H9 (cell line): ENCODE data around the gene NOL9. TPM values are rescaled to one million over a fixed set of nuclear protein-coding genes. Genes with fewer than 3 reads are reported as not detected.
A peak's percentile ranks its signal among the peaks of the same experiment; 100 is the strongest.

ENCODE experiments used
- DNase-seq: peaks from one replicate; pipeline ENCODE4 v3.0.0-alpha.2; 2017
- H2AFZ ChIP-seq: one replicate; pipeline ENCODE4 v1.6.1; 2013; ENCODE audit warnings: mild to moderate bottlenecking, low read length, control low read depth, moderate library complexity
- H2AK5ac ChIP-seq: 2 replicates; pipeline ENCODE4 v1.6.1; 2013; ENCODE audit warnings: low read length, control low read depth, mixed read lengths; ENCODE audit not compliant: insufficient read length
- H2BK120ac ChIP-seq: one replicate; pipeline ENCODE4 v1.6.1; 2013; ENCODE audit warnings: low read depth, mild to moderate bottlenecking, low read length, control low read depth, inconsistent platforms; ENCODE audit not compliant: poor library complexity, severe bottlenecking
- H2BK12ac ChIP-seq: 2 replicates; pipeline ENCODE4 v1.6.1; 2013; ENCODE audit warnings: low read length, control low read depth, mixed read lengths, low read depth; ENCODE audit not compliant: insufficient read length
- H2BK15ac ChIP-seq: 2 replicates; pipeline ENCODE4 v1.6.1; 2013; ENCODE audit warnings: low read depth, low read length, control low read depth
- H2BK20ac ChIP-seq: one replicate; pipeline ENCODE4 v1.6.1; 2013; ENCODE audit warnings: low read depth, mild to moderate bottlenecking, low read length, control low read depth, inconsistent platforms; ENCODE audit not compliant: poor library complexity, severe bottlenecking
- H2BK5ac ChIP-seq: 2 replicates; pipeline ENCODE4 v1.6.1; 2013; ENCODE audit warnings: low read length, control low read depth, mixed read lengths; ENCODE audit not compliant: insufficient read length
- H3K14ac ChIP-seq: 2 replicates; pipeline ENCODE4 v1.6.1; 2013; ENCODE audit warnings: low read length, control low read depth; ENCODE audit not compliant: insufficient read depth
- H3K18ac ChIP-seq: 2 replicates; pipeline ENCODE4 v1.6.1; 2013; ENCODE audit warnings: low read depth, mild to moderate bottlenecking, mixed read lengths, low read length, control low read depth; ENCODE audit not compliant: insufficient read length
- H3K23ac ChIP-seq: 2 replicates; pipeline ENCODE4 v1.6.1; 2013; ENCODE audit warnings: low read length, control low read depth, mixed read lengths, low read depth; ENCODE audit not compliant: insufficient read length
- H3K23me2 ChIP-seq: 2 replicates; pipeline ENCODE4 v1.6.1; 2013; ENCODE audit warnings: low read depth, mild to moderate bottlenecking, mixed read lengths, low read length, control low read depth; ENCODE audit not compliant: insufficient read length, poor library complexity, severe bottlenecking
- H3K27ac ChIP-seq: 2 replicates; pipeline ENCODE4 v1.5.1; 2013; ENCODE audit warnings: low read length, control low read depth, mixed read lengths, low read depth; ENCODE audit not compliant: insufficient read length
- H3K27me3 ChIP-seq: 2 replicates; pipeline ENCODE4 v1.6.1; 2013; ENCODE audit warnings: low read length, control low read depth, inconsistent platforms; ENCODE audit not compliant: insufficient read depth
- H3K4ac ChIP-seq: 2 replicates; pipeline ENCODE4 v1.6.1; 2013; ENCODE audit warnings: low read depth, mild to moderate bottlenecking, control low read depth, inconsistent platforms, low read length, moderate library complexity
- H3K4me1 ChIP-seq: 2 replicates; pipeline ENCODE4 v1.6.1; 2013; ENCODE audit warnings: low read length, control low read depth, inconsistent platforms; ENCODE audit not compliant: insufficient read depth
- H3K4me2 ChIP-seq: 2 replicates; pipeline ENCODE4 v1.6.1; 2013; ENCODE audit warnings: low read length, control low read depth, mixed read lengths; ENCODE audit not compliant: insufficient read length, insufficient read depth
- H3K56ac ChIP-seq: 2 replicates; pipeline ENCODE4 v1.6.1; 2013; ENCODE audit warnings: low read depth, mild to moderate bottlenecking, mixed read lengths, low read length, control low read depth; ENCODE audit not compliant: insufficient read length
- H3K79me1 ChIP-seq: 2 replicates; pipeline ENCODE4 v1.6.1; 2013; ENCODE audit warnings: low read depth, mild to moderate bottlenecking, moderate library complexity, low read length, control low read depth, inconsistent platforms; ENCODE audit not compliant: insufficient read depth, poor library complexity, severe bottlenecking
- H3K79me2 ChIP-seq: 2 replicates; pipeline ENCODE4 v1.6.1; 2013; ENCODE audit warnings: low read length, control low read depth, inconsistent platforms; ENCODE audit not compliant: insufficient read depth
- H3K9ac ChIP-seq: 2 replicates; pipeline ENCODE4 v1.6.1; 2013; ENCODE audit warnings: low read length, control low read depth, mixed read lengths; ENCODE audit not compliant: insufficient read length; ENCODE audit errors: extremely low read depth
- H3K9me3 ChIP-seq: one replicate; pipeline ENCODE4 v1.6.1; 2013; ENCODE audit warnings: low read depth, low read length, inconsistent platforms; ENCODE audit not compliant: control insufficient read depth
- H3T11ph ChIP-seq: one replicate; pipeline ENCODE4 v1.6.1; 2013; ENCODE audit warnings: mild to moderate bottlenecking, low read length, control low read depth, inconsistent platforms
- H4K20me1 ChIP-seq: one replicate; pipeline ENCODE4 v1.6.1; 2013; ENCODE audit not compliant: control insufficient read depth, insufficient read length, insufficient read depth
- H4K5ac ChIP-seq: 2 replicates; pipeline ENCODE4 v1.6.1; 2013; ENCODE audit warnings: low read depth, mild to moderate bottlenecking, mixed read lengths, low read length, control low read depth; ENCODE audit not compliant: insufficient read length
- H4K8ac ChIP-seq: replicated peaks from 2 replicates; pipeline ENCODE4 v1.6.1; 2013; ENCODE audit warnings: low read length, control low read depth, mixed read lengths, low read depth; ENCODE audit not compliant: insufficient read length
- H4K91ac ChIP-seq: 2 replicates; pipeline ENCODE4 v1.6.1; 2013; ENCODE audit warnings: low read depth, mild to moderate bottlenecking, moderate library complexity, mixed read lengths, low read length, control low read depth; ENCODE audit not compliant: insufficient read length
- H3K27ac Mint-ChIP-seq, 3 experiments: 2 replicates in 2 of 3; 3 replicates in 1 of 3; pipeline ENCODE4 v1.8.0; 2020 to 2021; ENCODE audit warnings: mixed read lengths in 3 of 3, mild to moderate bottlenecking in 1 of 3, moderate library complexity in 1 of 3
- H3K27me3 Mint-ChIP-seq: 2 replicates; pipeline ENCODE4 v1.8.0; 2021; ENCODE audit warnings: low read depth, mild to moderate bottlenecking, moderate library complexity, mixed read lengths
- H3K36me3 Mint-ChIP-seq, 3 experiments: 2 replicates in 2 of 3; 3 replicates in 1 of 3; pipeline ENCODE4 v1.8.0; 2020 to 2021; ENCODE audit warnings: low read depth in 3 of 3, mixed read lengths in 3 of 3; ENCODE audit not compliant: insufficient read depth in 1 of 3
- H3K4me1 Mint-ChIP-seq, 2 experiments: 2 replicates each; pipeline ENCODE4 v1.8.0; 2020; ENCODE audit warnings: mixed read lengths in 2 of 2
- H3K4me3 Mint-ChIP-seq, 2 experiments: 2 replicates in 1 of 2; 3 replicates in 1 of 2; pipeline ENCODE4 v1.8.0; 2020 to 2021; ENCODE audit warnings: mild to moderate bottlenecking in 2 of 2, mixed read lengths in 2 of 2, moderate library complexity in 1 of 2
- H3K9me3 Mint-ChIP-seq, 2 experiments: 2 replicates in 1 of 2; 3 replicates in 1 of 2; pipeline ENCODE4 v1.8.0; 2020; ENCODE audit warnings: mild to moderate bottlenecking in 2 of 2, mixed read lengths in 2 of 2, moderate library complexity in 1 of 2
- WGBS: extraction: QIAGEN DNeasy Blood & Tissue Kit; methylation state at CpG from one replicate; pipeline ENCODE4 v1.1.7; 2013; ENCODE audit warnings: missing lambda C conversion rate, low lambda C conversion rate, mixed read lengths; ENCODE audit not compliant: insufficient read length; ENCODE audit errors: extremely low coverage; 5-methylcytosine and 5-hydroxymethylcytosine counted together
- total RNA-seq: library from RNA; stranded (reverse); gene quantifications from 2 replicates; pipeline ENCODE4 v1.2.1, GENCODE V29; 2021
- TF ChIP-seq, protein P1 (sequence below): fragments of 200-600 bp; sonication (generic); conservative IDR thresholded peaks from 3 replicates; pipeline ENCODE4 v1.8.0; 2021; ENCODE audit warnings: antibody characterized with exemption, mild to moderate bottlenecking

NOL9 gene
- total RNA-seq, 1 experiment from 2014 or later = 50.4 TPM

DNA sequence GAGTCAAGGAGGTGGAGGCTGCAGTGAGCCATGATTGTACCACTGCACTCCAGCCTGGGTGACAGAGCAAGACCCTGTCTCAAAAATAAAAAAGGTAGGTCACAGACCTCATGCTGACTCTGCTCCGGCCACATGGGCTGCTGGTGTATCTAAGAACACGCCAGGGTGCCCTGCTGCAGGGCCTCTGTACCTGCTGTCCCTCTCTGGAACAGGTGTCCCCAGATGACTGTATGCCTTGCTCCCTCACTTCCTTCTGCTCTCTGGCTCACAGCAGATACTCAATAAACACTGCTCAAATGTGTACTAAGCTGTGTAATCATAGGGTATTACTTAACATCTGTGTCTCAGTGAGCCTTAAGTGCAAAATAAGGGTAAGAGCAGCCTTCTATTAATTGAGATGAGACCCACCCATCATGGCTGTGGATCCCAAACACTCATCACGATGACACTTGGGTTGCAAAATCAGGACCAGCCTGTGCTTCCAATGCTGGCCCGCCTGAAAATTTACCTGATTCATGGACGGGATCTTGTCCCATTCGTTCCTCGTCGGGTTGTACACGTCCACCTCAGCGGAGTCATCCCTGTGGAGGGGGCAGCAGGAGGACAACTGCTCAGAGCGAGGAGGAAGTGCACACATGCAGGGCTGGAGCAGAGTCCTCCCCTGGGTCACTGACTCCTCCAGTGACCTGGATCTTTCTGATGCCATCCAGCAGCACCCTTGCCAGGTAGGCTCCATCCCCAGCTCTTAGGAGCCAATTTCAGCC is 40.8 kb upstream of the NOL9 start:
- H2BK5ac ChIP-seq = no peak overlapping the region
- no peak overlapping the region for H3K56ac ChIP-seq
- no peak overlapping the region for H3K27ac ChIP-seq
- H4K8ac ChIP-seq = no peak overlapping the region
- H3K23ac ChIP-seq = no peak overlapping the region
- no peak overlapping the region for H3K18ac ChIP-seq
- H3K4ac ChIP-seq = no peak overlapping the region
- H3K79me1 ChIP-seq = no peaks in the 10 kb centered on the region
- peaks cover 20 to 76% (median 57%) of the 10 kb centered on the region in 3 experiments; a peak in 6 of 7 replicates for H3K36me3 Mint-ChIP-seq
- no peak overlapping the region for H2BK15ac ChIP-seq
- no peak overlapping the region for H3T11ph ChIP-seq
- no peak overlapping the region for H4K5ac ChIP-seq
- WGBS = no CpG with 5 or more reads among the region's 11 CpGs
- H3K4me1 ChIP-seq = no peaks in the 10 kb centered on the region
- no peak overlapping the region for H3K4me2 ChIP-seq
- no peaks in the 10 kb centered on the region for H3K9me3 Mint-ChIP-seq
- no peak overlapping the region; a peak in 1 of 5 replicates for H3K4me3 Mint-ChIP-seq
- no peak overlapping the region for H2BK12ac ChIP-seq
- no peaks in the 10 kb centered on the region for H4K20me1 ChIP-seq
- no peaks in the 10 kb centered on the region for H3K27me3 ChIP-seq
- H4K91ac ChIP-seq = no peak overlapping the region
- no peak overlapping the region for H3K14ac ChIP-seq
- H2BK120ac ChIP-seq = no peak overlapping the region
- H3K9ac ChIP-seq = no peak overlapping the region
- no peak for DNase-seq
- H3K79me2 ChIP-seq = peaks cover 2% of the 10 kb centered on the region; the same call in 1 of the 2 replicates
- H2AFZ ChIP-seq = no peak overlapping the region
- H3K27me3 Mint-ChIP-seq = no peaks in the 10 kb centered on the region
- H3K9me3 ChIP-seq = no peaks in the 10 kb centered on the region
- peak overlapping the region in 1 of 3 experiments; percentile 57; a peak in 1 of 7 replicates for H3K27ac Mint-ChIP-seq
- H3K4me1 Mint-ChIP-seq = peaks cover 8% of the 10 kb centered on the region in 2 experiments
- TF ChIP-seq, protein P1, sequence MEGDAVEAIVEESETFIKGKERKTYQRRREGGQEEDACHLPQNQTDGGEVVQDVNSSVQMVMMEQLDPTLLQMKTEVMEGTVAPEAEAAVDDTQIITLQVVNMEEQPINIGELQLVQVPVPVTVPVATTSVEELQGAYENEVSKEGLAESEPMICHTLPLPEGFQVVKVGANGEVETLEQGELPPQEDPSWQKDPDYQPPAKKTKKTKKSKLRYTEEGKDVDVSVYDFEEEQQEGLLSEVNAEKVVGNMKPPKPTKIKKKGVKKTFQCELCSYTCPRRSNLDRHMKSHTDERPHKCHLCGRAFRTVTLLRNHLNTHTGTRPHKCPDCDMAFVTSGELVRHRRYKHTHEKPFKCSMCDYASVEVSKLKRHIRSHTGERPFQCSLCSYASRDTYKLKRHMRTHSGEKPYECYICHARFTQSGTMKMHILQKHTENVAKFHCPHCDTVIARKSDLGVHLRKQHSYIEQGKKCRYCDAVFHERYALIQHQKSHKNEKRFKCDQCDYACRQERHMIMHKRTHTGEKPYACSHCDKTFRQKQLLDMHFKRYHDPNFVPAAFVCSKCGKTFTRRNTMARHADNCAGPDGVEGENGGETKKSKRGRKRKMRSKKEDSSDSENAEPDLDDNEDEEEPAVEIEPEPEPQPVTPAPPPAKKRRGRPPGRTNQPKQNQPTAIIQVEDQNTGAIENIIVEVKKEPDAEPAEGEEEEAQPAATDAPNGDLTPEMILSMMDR = no peak
- H3K23me2 ChIP-seq = no peaks in the 10 kb centered on the region
- no peak overlapping the region for H2AK5ac ChIP-seq
- H2BK20ac ChIP-seq = no peak overlapping the region
